Measurements from ENCODE around the gene MUTYH.
"Not testable (repeated sequence)": the region's sequence is repeated elsewhere in the genome, so short reads cannot be mapped to it uniquely, and the experiment has no call there.

GRCh38 chr1:45284858-45285257 is 55.4 kb downstream of the MUTYH start:
- not testable (repeated sequence) for TF ChIP-seq POLR2AphosphoS5, CTCF (IDR thresholded peaks at IDR 0.05)

Data from gastroesophageal sphincter (tissue), 3 donors.